Choroid plexus epithelial cell (primary cell): ENCODE measurements around the gene SKAP2.

Experiments used
- DNase-seq: peaks from one replicate; pipeline ENCODE4 v3.0.0-alpha.2; 2010; ENCODE audit warnings: low read depth
- H3K4me3 ChIP-seq: 2 replicates; pipeline ENCODE4 v1.5.1; 2011; ENCODE audit warnings: low read depth, mild to moderate bottlenecking, control low read depth, low read length, moderate library complexity
- CTCF ChIP-seq: conservative IDR thresholded peaks from 2 replicates; pipeline ENCODE4 v1.5.1; 2011; ENCODE audit warnings: low read depth, mild to moderate bottlenecking, control low read depth, inconsistent platforms, low read length, moderate library complexity

The SKAP2 gene

GRCh38 chr7:26794541-26794940 is 69.8 kb downstream of the SKAP2 start:
- DNase-seq, result no peak
- no peak for TF ChIP-seq CTCF
- H3K4me3 ChIP-seq, result no peak overlapping the region

- no peak for TF ChIP-seq CTCF
- no peak overlapping the region for H3K4me3 ChIP-seq
- DNase-seq, result no peak
Observed at GRCh38 chr7:26792576-26792975, 71.8 kb downstream of the SKAP2 start.

- TF ChIP-seq CTCF, result no peak
- no peak overlapping the region for H3K4me3 ChIP-seq
- DNase-seq, result no peak
Observed at GRCh38 chr7:26792006-26792405, 72.4 kb downstream of the SKAP2 start.

- TF ChIP-seq CTCF, result no peak
- H3K4me3 ChIP-seq, result no peak overlapping the region
- DNase-seq, result no peak
Observed at GRCh38 chr7:26789481-26790184, 74.8 kb downstream of the SKAP2 start.

GRCh38 chr7:26787701-26788100 is 76.7 kb downstream of the SKAP2 start:
- H3K4me3 ChIP-seq, result no peak overlapping the region
- TF ChIP-seq CTCF, result no peak
- no peak for DNase-seq

- no peak for DNase-seq
- no peak for TF ChIP-seq CTCF
- H3K4me3 ChIP-seq, result no peak overlapping the region
Observed at GRCh38 chr7:26784118-26784517, 80.3 kb downstream of the SKAP2 start.

- DNase-seq, result no peak
- H3K4me3 ChIP-seq, result no peak overlapping the region
- TF ChIP-seq CTCF, result no peak
Observed at GRCh38 chr7:26782501-26782900, 81.9 kb downstream of the SKAP2 start.
